ENCODE results near the gene KIF21B.

The KIF21B gene

DNA sequence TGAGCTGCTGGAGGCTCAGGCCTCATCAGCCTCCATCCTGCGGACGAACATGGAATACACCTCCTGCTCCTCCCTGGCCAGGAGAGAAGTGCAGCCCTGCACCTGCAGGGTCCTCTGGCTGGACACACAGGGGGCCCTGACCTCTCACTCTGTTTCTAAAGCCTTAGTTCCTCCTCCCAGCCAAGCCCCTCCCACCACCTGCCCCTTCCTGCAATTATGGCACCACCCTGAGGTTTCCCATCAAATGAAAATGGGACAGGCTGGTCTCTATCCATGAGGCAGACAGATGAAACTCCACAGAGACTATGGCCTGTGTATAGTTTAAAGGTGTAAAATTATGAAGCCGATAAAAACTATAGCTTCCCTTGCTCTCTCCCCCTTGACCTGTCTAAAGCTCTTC lies 46.1 kb upstream of the KIF21B start:
- TF ChIP-seq CEBPB (IDR thresholded peaks at IDR 0.05) (no peak), EP300 (IDR thresholded peaks at IDR 0.05; ENCODE audit: borderline replicate concordance) (no peak), FOXM1 (IDR thresholded peaks at IDR 0.05; ENCODE audit: borderline replicate concordance, low read depth) (no peak), TEAD4 (IDR thresholded peaks at IDR 0.05) (no peak), NFIC (IDR thresholded peaks at IDR 0.05) (no peak), MAX (IDR thresholded peaks at IDR 0.05) (no peak), EGR1 (IDR thresholded peaks at IDR 0.05) (no peak), RAD21 (IDR thresholded peaks at IDR 0.05; ENCODE audit: low read depth) (no peak; the same call in 1 of the 2 replicates)

- TF ChIP-seq YY1 (IDR thresholded peaks at IDR 0.05; ENCODE audit: low read depth) (no peak), CREB1 (IDR thresholded peaks at IDR 0.05; ENCODE audit: low read depth) (no peak), TCF12 (IDR thresholded peaks at IDR 0.05; ENCODE audit: low read depth) (no peak), REST (IDR thresholded peaks at IDR 0.05; ENCODE audit: low read depth) (no peak), TAF1 (IDR thresholded peaks at IDR 0.05; ENCODE audit: low read depth) (no peak), USF1 (IDR thresholded peaks at IDR 0.05) (no peak), TEAD4 (IDR thresholded peaks at IDR 0.05) (no peak), NFIC (IDR thresholded peaks at IDR 0.05) (no peak)
These were observed 45.5 kb upstream of the KIF21B start for GRCh38 chr1:201068976-201069375.

DNA sequence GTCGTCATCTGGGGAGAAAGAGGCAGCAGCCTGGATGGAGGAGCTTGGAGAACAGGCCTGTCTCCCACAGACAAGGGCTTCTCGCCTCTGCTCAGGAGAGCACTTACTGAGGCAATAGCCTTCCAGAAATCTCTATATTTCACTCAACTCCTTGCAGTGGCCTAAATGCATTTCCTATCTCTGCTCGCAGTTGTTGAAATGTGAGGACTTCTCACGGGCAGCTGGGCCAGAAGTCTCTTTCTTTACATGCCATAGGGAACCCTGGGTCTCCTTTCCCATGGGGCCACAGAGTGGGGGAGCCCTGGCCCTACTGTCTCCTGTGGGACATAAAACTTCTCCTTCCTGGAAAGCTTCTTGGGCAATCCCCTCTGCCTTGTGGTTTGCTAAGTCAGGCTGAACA lies 43.5 kb upstream of the KIF21B start:
- TF ChIP-seq NFIC (IDR thresholded peaks at IDR 0.05): no peak
- no peak for TF ChIP-seq EGR1 (IDR thresholded peaks at IDR 0.05)
- TF ChIP-seq TAF1 (IDR thresholded peaks at IDR 0.05; ENCODE audit: low read depth): no peak
- no peak for TF ChIP-seq USF1 (IDR thresholded peaks at IDR 0.05)
- TF ChIP-seq CREB1 (IDR thresholded peaks at IDR 0.05; ENCODE audit: low read depth): no peak
- no peak for TF ChIP-seq FOXM1 (IDR thresholded peaks at IDR 0.05; ENCODE audit: borderline replicate concordance, low read depth)
- TF ChIP-seq MAX (IDR thresholded peaks at IDR 0.05): no peak

- TF ChIP-seq TEAD4 (IDR thresholded peaks at IDR 0.05): no peak
- TF ChIP-seq RAD21 (IDR thresholded peaks at IDR 0.05; ENCODE audit: low read depth): no peak
- no peak for TF ChIP-seq CEBPB (IDR thresholded peaks at IDR 0.05)
- TF ChIP-seq TAF1 (IDR thresholded peaks at IDR 0.05; ENCODE audit: low read depth): no peak
- no peak for TF ChIP-seq YY1 (IDR thresholded peaks at IDR 0.05; ENCODE audit: low read depth)
- no peak for TF ChIP-seq USF1 (IDR thresholded peaks at IDR 0.05)
- no peak for TF ChIP-seq MAX (IDR thresholded peaks at IDR 0.05)
- no peak for TF ChIP-seq EGR1 (IDR thresholded peaks at IDR 0.05)
- TF ChIP-seq NFIC (IDR thresholded peaks at IDR 0.05): no peak
- no peak for TF ChIP-seq TCF12 (IDR thresholded peaks at IDR 0.05; ENCODE audit: low read depth)
- no peak for TF ChIP-seq ZBTB7A (IDR thresholded peaks at IDR 0.05; ENCODE audit: low read depth)
- no peak for TF ChIP-seq REST (IDR thresholded peaks at IDR 0.05; ENCODE audit: low read depth)
- TF ChIP-seq FOXM1 (IDR thresholded peaks at IDR 0.05; ENCODE audit: borderline replicate concordance, low read depth): no peak
- TF ChIP-seq CREB1 (IDR thresholded peaks at IDR 0.05; ENCODE audit: low read depth): no peak
These were observed 42.2 kb upstream of the KIF21B start for GRCh38 chr1:201065686-201066085.

DNA sequence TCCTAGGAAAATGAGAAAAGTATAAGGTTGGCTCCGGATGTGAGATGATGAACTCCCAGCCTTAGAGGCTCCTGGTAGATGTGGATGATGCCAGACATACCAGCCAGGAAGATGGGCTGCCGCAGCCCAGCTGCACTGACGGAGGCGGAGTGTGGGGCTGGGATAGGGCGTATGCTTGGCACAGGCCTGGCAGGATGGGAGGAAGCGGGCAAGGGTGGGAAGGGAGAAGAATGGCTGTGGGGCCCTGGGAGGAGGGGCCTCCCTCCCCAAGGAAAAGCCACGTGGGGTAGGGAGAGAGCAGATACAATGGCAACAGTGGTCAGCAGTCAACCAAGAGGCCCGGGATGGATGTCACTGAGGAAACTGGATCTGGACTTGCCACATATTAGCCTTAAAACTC lies 41.3 kb upstream of the KIF21B start:
- no peak for TF ChIP-seq TAF1 (IDR thresholded peaks at IDR 0.05; ENCODE audit: low read depth)
- no peak for TF ChIP-seq TCF12 (IDR thresholded peaks at IDR 0.05; ENCODE audit: low read depth)
- no peak for TF ChIP-seq NFIC (IDR thresholded peaks at IDR 0.05)
- TF ChIP-seq RAD21 (IDR thresholded peaks at IDR 0.05; ENCODE audit: low read depth): no peak
- no peak for TF ChIP-seq MAX (IDR thresholded peaks at IDR 0.05)
- TF ChIP-seq EP300 (IDR thresholded peaks at IDR 0.05; ENCODE audit: borderline replicate concordance): no peak
- TF ChIP-seq YY1 (IDR thresholded peaks at IDR 0.05; ENCODE audit: low read depth): no peak
- no peak for TF ChIP-seq FOXM1 (IDR thresholded peaks at IDR 0.05; ENCODE audit: borderline replicate concordance, low read depth)
- TF ChIP-seq CEBPB (IDR thresholded peaks at IDR 0.05): no peak
- TF ChIP-seq USF1 (IDR thresholded peaks at IDR 0.05): no peak
- TF ChIP-seq REST (IDR thresholded peaks at IDR 0.05; ENCODE audit: low read depth): no peak
- TF ChIP-seq CREB1 (IDR thresholded peaks at IDR 0.05; ENCODE audit: low read depth): no peak
- no peak for TF ChIP-seq ZBTB7A (IDR thresholded peaks at IDR 0.05; ENCODE audit: low read depth)
- TF ChIP-seq TEAD4 (IDR thresholded peaks at IDR 0.05): no peak
- no peak for TF ChIP-seq EGR1 (IDR thresholded peaks at IDR 0.05)
